HG03442 (cell line): ENCODE data around the gene AADACL3.
"Not testable (repeated sequence)": the region's sequence is repeated elsewhere in the genome, so short reads cannot be mapped to it uniquely, and the experiment has no call there.

Experiments used
- ATAC-seq: cut with Tn5 transposase; IDR thresholded peaks from one replicate; pipeline ENCODE4 v1.9.1; 2021; ENCODE audit warnings: mild to moderate bottlenecking, moderate library complexity; ENCODE audit not compliant: unreplicated experiment

The AADACL3 gene

DNA sequence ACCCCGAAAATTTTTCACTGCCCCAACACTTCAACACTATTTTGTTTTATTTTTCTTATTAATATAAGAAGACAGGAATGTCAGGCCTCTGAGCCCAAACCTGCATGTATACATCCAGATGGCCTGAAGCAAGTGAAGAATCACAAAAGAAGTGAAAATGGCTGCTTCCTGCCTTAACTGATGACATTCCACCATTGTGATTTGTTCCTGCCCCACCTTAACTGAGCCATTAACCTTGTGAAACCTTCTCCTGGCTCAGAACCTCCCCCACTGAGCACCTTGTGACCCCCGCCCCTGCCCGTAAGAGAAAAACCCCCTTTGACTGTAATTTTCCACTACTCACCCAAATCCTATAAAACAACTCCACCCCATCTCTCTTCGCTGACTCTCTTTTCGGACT is 2.3 kb upstream of the AADACL3 start:
- not testable (repeated sequence) for ATAC-seq

DNA sequence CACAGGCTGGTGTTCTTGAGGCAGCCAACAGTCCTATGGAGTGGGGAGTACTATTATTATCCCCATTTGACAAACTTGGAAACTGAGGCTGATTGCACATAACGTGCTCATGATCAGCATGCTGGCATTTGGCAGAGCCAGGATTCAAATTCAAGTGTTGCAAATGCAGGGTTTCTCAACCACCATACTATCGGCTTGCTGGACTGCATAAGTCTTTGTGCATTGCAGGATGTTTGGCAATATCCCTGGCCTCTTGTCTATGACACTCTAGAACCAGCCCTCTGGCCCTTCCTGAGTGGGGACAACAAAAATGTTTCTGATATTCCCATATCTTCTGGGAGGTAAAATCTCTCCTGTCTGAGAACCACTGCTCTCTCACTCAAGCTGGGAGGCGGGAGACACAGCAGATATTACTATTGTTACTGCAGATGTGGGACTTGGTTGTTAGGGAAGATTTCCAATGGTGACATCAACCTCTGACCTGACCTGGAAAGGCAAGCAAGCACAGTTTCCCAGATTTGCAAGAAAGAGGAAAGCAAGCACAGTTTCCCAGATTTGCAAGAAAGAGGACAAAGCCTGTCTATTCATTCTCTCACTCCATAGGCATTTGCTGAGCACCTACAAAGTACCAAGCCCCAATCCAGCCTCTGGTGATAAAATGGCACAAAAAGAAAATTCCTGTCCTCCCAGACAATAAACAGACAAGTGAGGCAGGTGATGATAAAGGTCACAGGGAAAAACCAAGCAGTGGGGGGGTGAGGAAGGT is 1.0 kb upstream of the AADACL3 start:
- no peak for ATAC-seq

GRCh38 chr1:12717301-12717838 is 1.5 kb downstream of the AADACL3 start:
- ATAC-seq, result no peak

- no peak for ATAC-seq
Observed at GRCh38 chr1:12722626-12723025, 6.7 kb downstream of the AADACL3 start.

DNA sequence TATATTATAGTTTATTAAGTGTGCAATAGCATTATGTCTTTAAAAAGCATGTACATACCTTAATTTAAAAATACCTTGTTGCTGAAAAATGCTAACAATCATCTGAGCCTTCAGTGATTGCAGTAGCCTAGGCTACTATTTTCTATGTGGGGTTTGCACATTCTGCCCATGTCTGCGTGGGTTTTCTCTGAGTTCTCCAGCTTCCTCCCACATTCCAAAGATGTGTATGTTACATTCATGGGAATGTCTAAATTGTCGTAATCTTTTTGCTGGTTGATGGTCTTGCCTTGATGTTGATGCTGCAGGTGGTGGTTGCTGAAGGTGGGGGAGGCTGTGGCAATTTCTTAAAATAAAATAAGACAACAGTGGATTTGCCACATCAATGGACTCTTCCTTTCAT is 12.5 kb downstream of the AADACL3 start:
- ATAC-seq, result no peak

- no peak for ATAC-seq
Observed at GRCh38 chr1:12730156-12730555, 14.2 kb downstream of the AADACL3 start.

DNA sequence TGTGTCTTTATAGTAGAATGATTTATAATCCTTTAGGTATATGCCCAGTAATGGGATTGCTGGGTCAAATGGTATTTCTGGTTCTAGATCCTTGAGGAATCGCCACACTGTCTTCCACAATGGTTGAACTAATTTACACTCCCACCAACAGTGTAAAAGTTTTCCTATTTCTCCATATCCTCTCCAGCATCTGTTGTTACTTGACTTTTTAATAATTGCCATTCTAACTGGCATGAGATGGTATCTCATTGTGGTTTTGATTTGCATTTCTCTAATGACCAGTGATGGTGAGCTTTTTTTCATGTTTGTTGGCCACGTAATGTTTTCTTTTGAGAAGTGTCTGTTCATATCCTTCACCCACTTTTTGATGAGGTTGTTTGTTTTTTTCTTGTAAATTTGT is 15.2 kb downstream of the AADACL3 start:
- ATAC-seq, result not testable (repeated sequence)

- ATAC-seq, result no peak
Observed at GRCh38 chr1:12734651-12735050, 18.7 kb downstream of the AADACL3 start.

DNA sequence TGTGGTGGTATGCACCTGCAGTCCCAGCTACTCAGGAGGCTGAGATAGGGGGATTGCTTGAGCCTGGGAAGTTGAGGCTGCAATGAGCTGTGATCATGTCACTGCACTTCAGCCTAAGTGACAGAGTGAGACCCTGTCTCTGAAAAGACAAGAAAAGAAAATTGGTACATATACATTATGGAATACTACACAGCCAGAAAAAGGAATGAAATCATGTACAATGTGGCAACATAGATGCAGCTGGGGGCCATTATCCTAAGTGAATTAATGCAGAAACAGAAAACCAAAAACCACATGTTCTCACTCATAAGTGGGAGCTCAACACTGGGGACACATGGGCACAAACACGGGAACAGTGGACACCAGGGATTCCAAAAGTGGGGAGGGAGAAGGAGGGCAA is 23.0 kb downstream of the AADACL3 start:
- no peak for ATAC-seq

GRCh38 chr1:12739613-12740012 is 23.7 kb downstream of the AADACL3 start:
- no peak for ATAC-seq

GRCh38 chr1:12741946-12742345 is 26.0 kb downstream of the AADACL3 start:
- no peak for ATAC-seq

DNA sequence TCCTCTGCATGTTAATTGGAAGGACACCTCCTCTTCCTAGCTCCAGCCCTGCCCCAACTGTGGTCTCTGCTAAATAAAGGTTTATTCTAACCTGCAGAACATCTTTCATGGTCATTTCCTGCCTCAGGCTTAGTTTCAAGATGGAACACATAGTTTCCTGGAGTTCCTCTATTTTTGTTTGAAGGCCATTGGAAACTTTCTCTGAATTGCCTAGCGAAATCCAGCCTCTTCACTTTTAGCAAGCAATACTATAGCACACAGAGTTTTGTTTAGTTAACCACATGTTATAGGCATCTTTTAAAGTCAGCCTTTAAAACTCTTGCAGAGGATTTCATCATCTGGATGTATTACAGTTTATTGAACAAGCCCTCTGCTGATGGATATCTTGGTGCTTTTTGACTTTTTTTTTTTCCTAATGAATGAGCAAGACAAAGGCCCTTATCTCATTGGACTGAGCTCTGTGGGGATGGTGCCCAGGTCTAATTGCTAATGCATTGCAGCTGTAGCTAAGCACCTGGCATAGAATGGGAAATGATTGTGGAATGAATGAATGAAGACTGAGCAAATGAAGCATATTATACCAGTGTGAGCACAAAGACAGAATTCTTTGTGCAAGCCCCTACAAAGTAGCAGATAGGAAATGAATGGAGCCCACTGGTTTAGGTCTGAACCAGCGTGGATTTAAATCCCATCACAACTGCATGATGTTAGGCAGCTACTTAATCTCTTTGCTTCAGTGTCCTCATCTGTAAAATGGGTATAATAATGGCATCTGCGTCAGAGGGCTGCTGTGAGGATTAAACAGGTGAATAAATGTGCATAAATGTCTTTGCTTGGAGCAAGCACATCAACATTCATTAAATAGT is 29.4 kb downstream of the AADACL3 start:
- ATAC-seq, result no peak

GRCh38 chr1:12745992-12746323 is 30.0 kb downstream of the AADACL3 start, which contains the start of gene CFAP107:
TSS of gene CFAP107 (plus strand) at chr1:12746200. CDS start at chr1:12746431, 231 bp downstream.
- no peak for ATAC-seq

DNA sequence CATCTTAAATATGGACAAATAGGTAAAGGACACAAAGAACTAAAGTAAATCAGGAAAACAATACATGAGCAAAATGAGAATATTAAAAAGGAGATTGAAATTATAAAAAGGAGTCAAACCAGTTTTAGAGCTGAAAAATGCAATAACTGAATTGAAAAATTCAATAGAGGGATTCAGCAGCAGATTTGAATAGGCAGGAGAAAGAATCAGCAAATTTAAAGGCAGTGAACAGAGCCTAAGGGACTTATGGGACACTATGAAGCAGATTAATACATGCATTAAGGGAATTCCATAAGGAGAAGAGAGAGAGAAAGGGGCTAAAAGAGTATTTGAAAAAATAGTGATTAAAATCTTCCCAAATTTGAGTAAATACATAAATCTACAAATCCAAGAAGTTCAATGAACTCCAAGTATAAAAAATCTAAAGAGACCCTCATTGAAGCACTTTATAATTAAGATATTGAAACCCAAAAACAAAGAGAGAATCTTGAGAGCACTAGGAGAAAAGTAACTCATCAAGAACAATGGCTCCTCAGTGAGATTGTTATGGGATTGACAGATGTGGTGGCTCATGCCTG is 33.0 kb downstream of the AADACL3 start:
- no peak for ATAC-seq

GRCh38 chr1:12754738-12755137 is 38.8 kb downstream of the AADACL3 start:
- no peak for ATAC-seq

DNA sequence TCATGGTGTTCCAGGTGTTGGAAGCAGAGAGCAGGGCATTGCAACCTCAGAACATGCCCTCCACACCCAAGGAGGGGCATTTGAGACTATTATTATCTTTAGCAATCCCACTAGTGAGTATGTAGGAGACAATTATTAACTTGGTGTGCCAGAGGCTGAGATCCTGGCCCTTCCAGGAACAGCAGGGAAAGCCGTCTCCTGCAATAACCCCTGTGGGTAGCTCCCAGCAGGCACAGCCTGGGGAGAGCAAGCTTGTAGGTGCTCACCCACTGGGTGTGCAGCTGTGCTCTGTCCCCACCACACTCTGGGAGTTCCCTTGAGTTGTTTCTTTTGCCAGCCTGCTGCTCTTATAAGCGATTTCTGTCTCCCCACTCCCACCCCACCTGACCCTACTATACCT is 40.4 kb downstream of the AADACL3 start:
- ATAC-seq, result no peak

GRCh38 chr1:12756768-12757413 is 41.0 kb downstream of the AADACL3 start:
- no peak for ATAC-seq

DNA sequence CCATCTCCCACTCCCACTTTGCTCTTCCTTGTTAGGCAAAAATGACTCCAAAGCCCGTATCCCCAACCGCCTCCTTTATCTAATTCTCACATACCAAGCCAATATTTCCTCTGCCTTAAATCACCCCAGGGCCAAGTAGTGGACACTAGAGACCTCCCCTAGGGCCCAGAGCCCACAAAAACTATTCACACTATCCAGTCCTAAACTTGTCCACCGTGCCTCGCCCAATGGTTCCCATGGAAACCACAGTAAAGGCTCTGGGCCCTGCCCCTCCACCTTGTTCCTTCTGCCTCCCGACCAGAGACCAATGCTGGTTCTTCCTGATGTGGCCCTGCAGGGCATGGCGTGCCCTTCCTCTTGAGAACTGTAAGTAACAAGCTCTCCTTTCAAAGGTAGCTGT is 41.9 kb downstream of the AADACL3 start:
- no peak for ATAC-seq

DNA sequence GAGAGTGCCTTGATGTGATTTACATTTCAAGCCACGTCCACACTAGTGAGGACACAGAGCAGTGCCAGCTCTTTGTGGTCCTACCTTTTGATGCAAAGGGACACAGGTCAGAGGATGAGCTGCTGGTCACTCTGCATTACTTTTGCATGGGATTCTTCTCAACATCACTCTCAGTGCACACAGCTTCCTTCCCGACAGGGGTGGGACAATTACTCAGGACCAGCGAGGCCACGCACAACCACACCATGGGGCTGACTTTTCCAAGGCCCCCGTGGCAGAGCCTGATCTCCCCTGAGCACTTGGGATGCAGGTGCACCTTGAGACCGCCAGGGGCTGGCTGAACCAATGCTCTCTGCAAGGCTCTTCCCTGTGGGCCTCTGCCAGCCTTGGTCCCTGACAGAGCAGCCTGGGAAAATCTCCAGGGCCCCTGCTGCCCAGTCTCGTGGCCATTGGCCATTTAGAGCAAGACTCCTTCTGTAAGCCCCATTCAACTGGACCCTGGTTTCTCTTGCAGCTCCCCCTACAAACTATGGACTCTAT is 44.4 kb downstream of the AADACL3 start:
- no peak for ATAC-seq

DNA sequence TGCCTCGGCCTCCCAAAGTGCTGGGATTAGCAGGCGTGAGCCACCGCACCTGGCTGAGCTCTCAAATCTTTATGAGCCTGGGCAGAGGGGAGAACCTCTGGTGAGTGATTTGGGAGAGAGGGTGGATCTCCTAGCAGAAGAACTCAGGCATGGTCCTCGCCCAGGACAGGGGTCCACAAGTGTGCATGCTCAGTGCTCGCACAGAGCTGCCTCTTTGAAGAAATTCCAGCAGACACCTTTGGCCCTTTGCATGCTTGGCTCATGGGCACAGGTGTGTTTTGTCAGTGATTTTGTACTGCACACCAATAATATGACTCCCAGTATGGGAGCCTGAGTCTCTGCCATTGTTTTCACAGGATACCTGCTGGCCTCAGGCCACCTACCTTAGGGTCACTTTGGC is 45.9 kb downstream of the AADACL3 start:
- ATAC-seq, result no peak

- no peak for ATAC-seq
Observed at GRCh38 chr1:12762766-12763165, 46.9 kb downstream of the AADACL3 start.
